Endothelial cell of umbilical vein (primary cell): Measurements from ENCODE around the gene PFN3. TPM values are rescaled to one million over a fixed set of nuclear protein-coding genes. Genes with fewer than 3 reads are reported as not detected.
"Not testable (repeated sequence)": the region's sequence is repeated elsewhere in the genome, so short reads cannot be mapped to it uniquely, and the experiment has no call there.

Experiments
- BruUV-seq: library from RNA; stranded (reverse); fragments of 400-500 nt; replicated peaks from 2 replicates; lab custom pipeline; 2021; lab: Mats Ljungman, UMichigan
- CTCF ChIA-PET: fragments of 300-600, 350-600 bp; sonication (Branson Sonifier 250); formaldehyde crosslinking; loops from one replicate; lab custom pipeline; 2021; ENCODE audit warnings: antibody characterized with exemption, inconsistent platforms; lab: Charles Lee
- POLR2A ChIA-PET: fragments of 300-600, 350-600 bp; sonication (Branson Sonifier 250); formaldehyde crosslinking; loops from one replicate; lab custom pipeline; 2021; ENCODE audit warnings: antibody characterized with exemption, inconsistent platforms; lab: Charles Lee
- DNase-seq: peaks from one replicate; pipeline ENCODE4 v3.0.0-alpha.2; 2011; ENCODE audit warnings: low read depth, low spot score
- FAIRE-seq: peaks from 2 replicates; lab custom pipeline; 2011; peaks lifted over from hg19 to GRCh38; lab: Jason Lieb, UNC
- H2AFZ ChIP-seq: 2 replicates; pipeline ENCODE4 v1.6.0; 2012; ENCODE audit warnings: low read depth, low read length, control low read depth, inconsistent platforms
- H3K27ac ChIP-seq: 2 replicates; pipeline ENCODE4 v1.5.1; 2011; ENCODE audit warnings: low read depth, mild to moderate bottlenecking, control low read depth, low read length, moderate library complexity; ENCODE audit not compliant: insufficient read depth
- H3K27me3 ChIP-seq, 2 experiments: 2 replicates each; pipeline versions ENCODE4 v1.6.0 to v1.6.1; 2011; ENCODE audit warnings: low read length in 2 of 2, mixed read lengths in 1 of 2; ENCODE audit not compliant: control insufficient read depth in 2 of 2, insufficient read depth in 2 of 2
- H3K36me3 ChIP-seq, 2 experiments: 2 replicates in 1 of 2; 3 replicates in 1 of 2; pipeline ENCODE4 v1.5.1; 2011; ENCODE audit warnings: low read length in 2 of 2, mild to moderate bottlenecking in 1 of 2, moderate library complexity in 1 of 2; ENCODE audit not compliant: control insufficient read depth in 2 of 2, insufficient read depth in 2 of 2; ENCODE audit errors: extremely low read depth in 1 of 2
- H3K4me1 ChIP-seq: 3 replicates; pipeline ENCODE4 v1.5.1; 2011; ENCODE audit warnings: mild to moderate bottlenecking, low read length; ENCODE audit not compliant: control insufficient read depth, insufficient read depth; ENCODE audit errors: extremely low read depth
- H3K4me2 ChIP-seq: 2 replicates; pipeline ENCODE4 v1.6.1; 2011; ENCODE audit warnings: low read length, control low read depth, mixed read lengths; ENCODE audit not compliant: insufficient read depth
- H3K4me3 ChIP-seq, 3 experiments: fragments of 200-600 bp in 1 of 3; sonication (generic), shearing (Covaris generic) in 1 of 3; replicated peaks in 1 of 3; 2 replicates each; pipeline ENCODE4 v1.5.1; 2011 to 2016; ENCODE audit warnings: control low read depth in 3 of 3, low read length in 3 of 3, mild to moderate bottlenecking in 2 of 3, inconsistent platforms in 1 of 3, low read depth in 1 of 3, moderate library complexity in 1 of 3; ENCODE audit not compliant: insufficient read depth in 1 of 3
- H3K79me2 ChIP-seq: 2 replicates; pipeline ENCODE4 v1.6.0; 2012; ENCODE audit warnings: low read length, inconsistent platforms; ENCODE audit not compliant: control insufficient read depth, insufficient read depth
- H3K9ac ChIP-seq: replicated peaks from 2 replicates; pipeline ENCODE3; 2011; ENCODE audit warnings: low read length, control low read depth; ENCODE audit not compliant: insufficient read depth; ENCODE audit errors: extremely low read depth
- H3K9me1 ChIP-seq: replicated peaks from 3 replicates; pipeline ENCODE4 v1.6.0; 2011; ENCODE audit warnings: mild to moderate bottlenecking, low read length; ENCODE audit not compliant: control insufficient read depth, insufficient read depth; ENCODE audit errors: extremely low read depth
- H3K9me3 ChIP-seq: replicated peaks from 2 replicates; pipeline ENCODE4 v1.5.1; 2012; ENCODE audit warnings: low read length, inconsistent platforms; ENCODE audit not compliant: control insufficient read depth, insufficient read depth
- H4K20me1 ChIP-seq: replicated peaks from 2 replicates; pipeline ENCODE3; 2011; ENCODE audit warnings: mild to moderate bottlenecking, low read length; ENCODE audit not compliant: control insufficient read depth, insufficient read depth; ENCODE audit errors: extremely low read depth
- JUN ChIP-seq: IDR thresholded peaks from 2 replicates; pipeline ENCODE4 v1.6.1; 2011; ENCODE audit warnings: borderline replicate concordance, low read depth; ENCODE audit not compliant: insufficient read length, insufficient read depth
- dilution Hi-C: fragments of 300-500 bp; cut with MboI; formaldehyde crosslinking; loops from one replicate; pipeline ENCODE4 v1.15.0; 2019; ENCODE audit warnings: low sequenced_read_pairs; ENCODE audit not compliant: extremely low pct_ligation_motif_present
- intact Hi-C: fragments of 100-400 bp; cut with micrococcal nuclease; formaldehyde crosslinking; loops from one replicate; pipeline ENCODE4 v1.10.0; 2022
- polyA plus RNA-seq, 4 experiments: library from polyadenylated mRNA; depleted of rRNA in 3 of 4; stranded (reverse) in 3 of 4; unstranded in 1 of 4; fragments of >200 nt; gene quantifications; 2 replicates each; pipeline versions ENCODE4 v1.2.1 to v1.2.3, GENCODE V29; 2011 to 2012; ENCODE audit warnings: missing spikeins in 1 of 4
- total RNA-seq: library from RNA; stranded (reverse); gene quantifications from 2 replicates; pipeline ENCODE4 v1.2.3, GENCODE V29; 2021

Gene PFN3
- total and polyA plus RNA-seq, 2 donors (not counting 3 experiments of a cell fraction or from before 2014, with no cell fraction given) = not detected

- no TSS peak for BruUV-seq
- no peaks in the 10 kb centered on the region for H3K36me3 ChIP-seq
- H3K4me1 ChIP-seq = peaks cover 14% of the 10 kb centered on the region
- no peaks in the 10 kb centered on the region for H3K9me3 ChIP-seq
- POLR2A ChIA-PET = no interaction called here
- no peaks in the 10 kb centered on the region for H3K9me1 ChIP-seq
- no peak for TF ChIP-seq JUN
- dilution Hi-C loops (no loop called here), intact Hi-C loops (no loop called here)
- FAIRE-seq (no peak), DNase-seq (no peak)
- no peak overlapping the region for H3K4me2 ChIP-seq
- no peaks in the 10 kb centered on the region for H3K27me3 ChIP-seq
- H3K4me3 ChIP-seq = no peak overlapping the region
- CTCF ChIA-PET = interaction anchor here (1.4 kb wide), 1 partner anchor 15 kb away, joined by 4 read pairs; no protein-coding TSS in a partner anchor
- no peaks in the 10 kb centered on the region for H4K20me1 ChIP-seq
- H2AFZ ChIP-seq = no peak overlapping the region
- H3K79me2 ChIP-seq = no peaks in the 10 kb centered on the region
- no peak overlapping the region for H3K27ac ChIP-seq
- no peak overlapping the region for H3K9ac ChIP-seq
Observed at GRCh38 chr5:177376107-177376506, 24.4 kb downstream of the PFN3 start.

- FAIRE-seq, H3K27me3 ChIP-seq, BruUV-seq, H3K79me2 ChIP-seq, H3K9ac ChIP-seq, H3K4me3 ChIP-seq, intact Hi-C loops, H3K4me2 ChIP-seq, H3K9me1 ChIP-seq, POLR2A ChIA-PET, dilution Hi-C loops, H3K36me3 ChIP-seq, H3K9me3 ChIP-seq, DNase-seq, H3K27ac ChIP-seq, CTCF ChIA-PET, H2AFZ ChIP-seq, H4K20me1 ChIP-seq: not testable (repeated sequence)
- H3K4me1 ChIP-seq = peaks cover 15% of the 10 kb centered on the region
Observed at GRCh38 chr5:177375516-177375915, 24.9 kb downstream of the PFN3 start.
